Transverse colon (tissue), 4 donors: ENCODE results near the gene GPM6B. TPM values are rescaled to one million over a fixed set of nuclear protein-coding genes. Genes with fewer than 3 reads are reported as not detected.

Experiments
- DNase-seq: peaks from one replicate; pipeline ENCODE4 v3.0.0-alpha.2; 2019
- H3K27ac ChIP-seq, 4 donors: fragments of 200-600 bp; sonication (generic); 2 replicates each; pipeline ENCODE4 v1.5.1; 2016 to 2018; ENCODE audit warnings: inconsistent platforms in 4 of 4
- H3K27me3 ChIP-seq: fragments of 200-600 bp; sonication (generic); 2 replicates; pipeline ENCODE4 v1.5.1; 2017; ENCODE audit warnings: inconsistent platforms
- H3K36me3 ChIP-seq, 4 donors: fragments of 200-600 bp; sonication (generic); 2 replicates each; pipeline ENCODE4 v1.5.1; 2017 to 2019; ENCODE audit warnings: inconsistent platforms in 4 of 4
- H3K4me1 ChIP-seq, 4 donors: fragments of 200-600 bp; sonication (generic); 2 replicates each; pipeline ENCODE4 v1.5.1; 2017 to 2020; ENCODE audit warnings: inconsistent platforms in 4 of 4
- H3K4me3 ChIP-seq, 4 donors: fragments of 200-600 bp; sonication (generic); 1 replicate in 1 of 4; 2 replicates in 3 of 4; pipeline versions ENCODE4 v1.5.1 to v1.6.1; 2017 to 2019; ENCODE audit warnings: inconsistent platforms in 4 of 4
- H3K9me3 ChIP-seq, 2 donors: fragments of 200-600 bp; sonication (generic); 2 replicates each; pipeline ENCODE4 v1.5.1; 2017 to 2019; ENCODE audit warnings: inconsistent platforms in 2 of 2
- EP300 ChIP-seq: sonication (generic); formaldehyde crosslinking; IDR thresholded peaks from one replicate; pipeline ENCODE4 v1.6.1; 2017; ENCODE audit warnings: antibody characterized with exemption, low read depth
- POLR2A ChIP-seq: fragments of 450-650 bp; IDR thresholded peaks from one replicate; pipeline ENCODE4 v1.6.1; 2016; ENCODE audit warnings: antibody characterized with exemption, mild to moderate bottlenecking, moderate library complexity
- POLR2AphosphoS5 ChIP-seq, 3 donors: sonication (generic); formaldehyde crosslinking; IDR thresholded peaks; one replicate each; pipeline ENCODE4 v1.6.1; 2016; ENCODE audit warnings: antibody characterized with exemption in 3 of 3
- WGBS, 2 donors: methylation state at CpG; one replicate each; pipeline ENCODE4 v1.1.5; 2018; ENCODE audit warnings: low coverage in 1 of 2; 5-methylcytosine and 5-hydroxymethylcytosine counted together
- in situ Hi-C, 4 donors: fragments of 200-750 bp; cut with MboI; loops; one replicate each; pipeline versions ENCODE4 v1.15.0 to v1.15.1; 2017; ENCODE audit warnings: low sequenced_read_pairs in 3 of 4, low pct_ligation_motif_present in 1 of 4, low pct_unique_long_range_greater_than_20kb in 1 of 4
- intact Hi-C: fragments of 100-400 bp; cut with DNase I; formaldehyde crosslinking; loops from one replicate; pipeline ENCODE4 v1.15.1; 2023; ENCODE audit warnings: low total_unique reads
- total RNA-seq, 4 donors: library from RNA; depleted of rRNA; stranded (reverse); fragments of >200 nt; gene quantifications; one replicate each; pipeline ENCODE4 v1.1.0, GENCODE V29; 2016
- TF ChIP-seq, protein P1 (sequence below), 5 experiments: fragments of 200-600 bp in 3 of 5; fragments of 450-650 bp in 2 of 5; sonication (generic) in 3 of 5; IDR thresholded peaks; 1 replicate in 2 of 5; 2 replicates in 3 of 5; pipeline ENCODE4 v1.5.1; 2016 to 2017; ENCODE audit warnings: antibody characterized with exemption in 5 of 5, inconsistent platforms in 3 of 5, mild to moderate bottlenecking in 2 of 5, moderate library complexity in 1 of 5

The GPM6B gene
- total RNA-seq, 4 donors from 2014 or later = 1.5 to 7.6 (median 5.0) TPM

DNA sequence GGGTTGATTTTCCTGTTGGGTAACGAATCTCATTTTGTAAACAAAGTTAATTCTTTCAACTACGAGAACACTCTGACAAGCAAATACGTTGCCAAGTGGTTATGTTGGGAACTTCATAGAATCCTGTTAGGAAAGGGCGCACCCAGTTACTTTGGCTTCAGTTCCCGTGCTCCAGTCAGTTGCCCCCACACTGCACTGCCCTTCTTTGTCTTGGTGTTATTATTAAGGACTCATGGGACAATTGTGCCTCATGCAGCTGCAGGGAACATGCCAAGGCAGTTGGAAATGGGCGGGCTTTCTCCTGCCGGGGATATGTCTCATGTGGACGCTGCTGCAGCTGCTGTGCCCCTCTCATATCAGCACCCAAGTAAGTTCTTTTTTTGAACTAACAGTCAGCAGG, 53.4 kb downstream of the GPM6B start:
- TF ChIP-seq EP300 (no peak), POLR2AphosphoS5 (IDR thresholded peaks at IDR 0.05) (no peak), POLR2A (no peak)
- TF ChIP-seq, protein P1, sequence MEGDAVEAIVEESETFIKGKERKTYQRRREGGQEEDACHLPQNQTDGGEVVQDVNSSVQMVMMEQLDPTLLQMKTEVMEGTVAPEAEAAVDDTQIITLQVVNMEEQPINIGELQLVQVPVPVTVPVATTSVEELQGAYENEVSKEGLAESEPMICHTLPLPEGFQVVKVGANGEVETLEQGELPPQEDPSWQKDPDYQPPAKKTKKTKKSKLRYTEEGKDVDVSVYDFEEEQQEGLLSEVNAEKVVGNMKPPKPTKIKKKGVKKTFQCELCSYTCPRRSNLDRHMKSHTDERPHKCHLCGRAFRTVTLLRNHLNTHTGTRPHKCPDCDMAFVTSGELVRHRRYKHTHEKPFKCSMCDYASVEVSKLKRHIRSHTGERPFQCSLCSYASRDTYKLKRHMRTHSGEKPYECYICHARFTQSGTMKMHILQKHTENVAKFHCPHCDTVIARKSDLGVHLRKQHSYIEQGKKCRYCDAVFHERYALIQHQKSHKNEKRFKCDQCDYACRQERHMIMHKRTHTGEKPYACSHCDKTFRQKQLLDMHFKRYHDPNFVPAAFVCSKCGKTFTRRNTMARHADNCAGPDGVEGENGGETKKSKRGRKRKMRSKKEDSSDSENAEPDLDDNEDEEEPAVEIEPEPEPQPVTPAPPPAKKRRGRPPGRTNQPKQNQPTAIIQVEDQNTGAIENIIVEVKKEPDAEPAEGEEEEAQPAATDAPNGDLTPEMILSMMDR (IDR thresholded peaks at IDR 0.05) = no peak
- H3K27ac ChIP-seq = no peak overlapping the region

GRCh38 chrX:13761606-13762414, 55.1 kb downstream of the GPM6B start:
- intact Hi-C loops = no loop called here
- Histone ChIP-seq H3K9me3 (no peaks in the 10 kb centered on the region), H3K27ac (no peak overlapping the region), H3K4me1 (peaks cover 0 to 3% (median 1%) of the 10 kb centered on the region in 4 donors), H3K4me3 (no peak overlapping the region), H3K36me3 (no peaks in the 10 kb centered on the region), H3K27me3 (no peaks in the 10 kb centered on the region)
- TF ChIP-seq POLR2AphosphoS5 (IDR thresholded peaks at IDR 0.05) (no peak), POLR2A (no peak), EP300 (no peak)
- TF ChIP-seq, protein P1 (IDR thresholded peaks at IDR 0.05) = no peak
- no peak for DNase-seq
- WGBS, 2 donors = 62 to 72% methylated on average over 4 to 7 of the region's 7 CpGs
- in situ Hi-C loops = loop anchor here in 2 of 4 donors (25.0 kb wide), 2 partner anchors 250 to 275 kb away; partner anchors contain the start of gene GEMIN8 (in 2 of the 2)

More for the DNA sequence above, 53.4 kb downstream of the GPM6B start:
- Histone ChIP-seq H3K36me3 (no peaks in the 10 kb centered on the region), H3K4me3 (no peak overlapping the region), H3K4me1 (peaks cover 0 to 3% (median 1%) of the 10 kb centered on the region in 4 donors), H3K9me3 (no peaks in the 10 kb centered on the region), H3K27me3 (no peaks in the 10 kb centered on the region)
- in situ Hi-C loops (loop anchor here in 2 of 4 donors (25.0 kb wide), 2 partner anchors 251 to 274 kb away; partner anchors contain the start of gene GEMIN8 (in 2 of the 2)), intact Hi-C loops (no loop called here)
- DNase-seq = no peak
- WGBS, 2 donors = 78 to 88% methylated on average over 3 to 8 of the region's 8 CpGs

DNA sequence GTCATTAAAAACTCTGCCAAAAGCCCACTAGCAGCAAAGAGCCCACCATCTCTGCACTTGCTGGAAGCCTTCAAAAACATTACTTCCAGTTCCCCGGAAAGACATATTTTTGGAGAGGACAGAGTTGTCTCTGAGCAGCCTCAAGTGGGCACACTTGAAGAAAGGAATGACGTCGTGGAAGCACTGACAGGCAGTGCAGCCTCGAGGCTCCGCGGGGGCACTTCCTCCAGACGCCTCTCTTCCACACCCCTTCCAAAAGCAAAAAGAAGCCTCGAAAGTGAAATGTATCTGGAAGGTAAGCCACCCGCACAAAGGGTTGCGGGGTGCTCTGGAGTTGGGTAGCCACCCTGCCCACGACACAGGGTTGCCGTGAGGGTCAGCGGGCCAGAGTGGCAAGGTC, 56.5 kb downstream of the GPM6B start:
- peaks cover 0 to 3% (median 1%) of the 10 kb centered on the region in 4 donors for H3K4me1 ChIP-seq
- no peaks in the 10 kb centered on the region for H3K9me3 ChIP-seq
- TF ChIP-seq, protein P1 (IDR thresholded peaks at IDR 0.05) = no peak
- TF ChIP-seq EP300 (no peak), POLR2A (no peak), POLR2AphosphoS5 (IDR thresholded peaks at IDR 0.05) (no peak)
- no peaks in the 10 kb centered on the region for H3K27me3 ChIP-seq
- no peak overlapping the region for H3K27ac ChIP-seq
- no peak overlapping the region for H3K4me3 ChIP-seq
- H3K36me3 ChIP-seq = no peaks in the 10 kb centered on the region
- intact Hi-C loops (no loop called here), in situ Hi-C loops (loop anchor here in 2 of 4 donors (25.0 kb wide), 2 partner anchors 248 to 277 kb away; partner anchors contain the start of gene GEMIN8 (in 2 of the 2))
- no peak for DNase-seq
- 87% methylated on average over 13 of the region's 13 CpGs; no CpG with 5 or more reads in 1 of the 2 donors for WGBS, 2 donors

- intact Hi-C loops (loop anchor here (10.0 kb wide), 1 partner anchor 276 kb away; no protein-coding TSS in a partner anchor), in situ Hi-C loops (loop anchor here in 3 of 4 donors (10.0 to 25.0 kb wide), 3 partner anchors 247 to 278 kb away; partner anchors contain the start of gene GEMIN8 (in 3 of the 3))
- no peaks in the 10 kb centered on the region for H3K27me3 ChIP-seq
- no peaks in the 10 kb centered on the region for H3K9me3 ChIP-seq
- no peak overlapping the region for H3K4me3 ChIP-seq
- H3K4me1 ChIP-seq = peaks cover 0 to 3% (median 0%) of the 10 kb centered on the region in 4 donors
- no peaks in the 10 kb centered on the region for H3K36me3 ChIP-seq
- no peak for TF ChIP-seq EP300
- TF ChIP-seq, protein P1 (IDR thresholded peaks at IDR 0.05) = no peak
- no peak for TF ChIP-seq POLR2A
- no peak for TF ChIP-seq POLR2AphosphoS5 (IDR thresholded peaks at IDR 0.05)
- 56 to 74% methylated on average over 3 to 8 of the region's 8 CpGs for WGBS, 2 donors
- DNase-seq = no peak
- no peak overlapping the region for H3K27ac ChIP-seq
Measured at GRCh38 chrX:13759152-13759718, 57.7 kb downstream of the GPM6B start.
